ENCODE results near the gene LTN1. TPM values are rescaled to one million over a fixed set of nuclear protein-coding genes. Genes with fewer than 3 reads are reported as not detected.

Gene LTN1
- polyA plus RNA-seq, 1 of the 3 experiments (the other 2 are of a cell fraction): 3.2 TPM

DNA sequence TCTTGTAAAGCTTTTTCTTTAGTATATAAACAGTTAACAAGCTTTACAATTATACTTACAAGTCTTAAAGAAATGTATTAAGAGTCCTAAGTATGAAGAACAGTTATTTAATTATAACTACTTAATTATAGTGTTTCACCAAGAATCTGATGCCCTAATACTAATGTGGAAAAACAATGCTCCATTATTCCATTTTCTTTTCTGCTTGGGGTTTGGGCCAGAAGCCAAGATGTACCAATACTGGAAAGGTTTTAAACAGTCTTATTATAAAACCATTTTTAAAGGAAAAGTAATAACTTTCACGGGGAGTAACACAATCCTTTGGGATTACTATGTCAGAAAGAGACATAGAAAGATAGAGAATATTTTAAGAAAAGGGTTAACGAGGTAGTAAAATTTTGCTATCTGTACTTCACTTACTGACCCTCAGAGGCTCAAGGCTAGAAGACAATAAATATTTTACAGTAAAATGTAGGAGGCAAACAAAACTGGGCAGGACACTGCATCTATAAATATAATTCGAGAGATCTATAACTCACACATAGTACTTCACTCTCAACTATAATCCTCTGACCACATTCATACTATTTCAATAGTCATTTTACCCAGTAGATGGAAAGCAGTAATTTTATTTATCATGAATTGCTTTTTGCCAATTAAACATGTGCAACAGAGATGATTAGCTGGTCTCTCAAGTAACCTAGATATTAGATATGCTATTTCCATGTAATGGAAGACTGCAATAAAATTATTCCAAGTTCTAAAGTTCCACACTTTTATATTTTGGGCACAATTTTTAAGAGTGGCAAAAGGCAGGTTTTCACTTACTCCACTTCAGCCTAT, 63.9 kb downstream of the LTN1 start:
- Histone ChIP-seq H3K27me3 (ENCODE audit: insufficient read depth) (no peaks in the 10 kb centered on the region), H3K9me2 (no peaks in the 10 kb centered on the region), H3K4me3 (ENCODE audit: low read depth in 2 of 2, low read length in 1 of 2) (no peak overlapping the region), H3K27ac (ENCODE audit: low read depth in 2 of 2, low read length in 1 of 2) (no peak overlapping the region), H3K36me3 (replicated peaks in 1 of 2; ENCODE audit: control insufficient read depth in 1 of 2, insufficient read depth in 2 of 2, low read length in 1 of 2) (peaks cover 23 to 59% of the 10 kb centered on the region in 2 experiments), H3K9me3 (no peaks in the 10 kb centered on the region), H4K20me1 (ENCODE audit: insufficient read depth) (no peaks in the 10 kb centered on the region), H3K4me2 (no peak overlapping the region), H3K4me1 (ENCODE audit: control insufficient read depth in 1 of 2, insufficient read depth in 2 of 2, low read depth in 1 of 2, low read length in 1 of 2) (peaks cover 0 to 3% of the 10 kb centered on the region in 2 experiments; a peak in 1 of 4 replicates), H3K9ac (no peak overlapping the region), H3K79me2 (ENCODE audit: insufficient read depth) (no peaks in the 10 kb centered on the region), H2AFZ (ENCODE audit: low read depth) (no peak overlapping the region), H3F3A (replicated peaks; ENCODE audit: insufficient read depth) (peaks cover 4% of the 10 kb centered on the region)
- DNase-seq: no peak
- 84% methylated on average over 3 of the region's 3 CpGs for WGBS (ENCODE audit: low lambda C conversion rate)
- no peak for TF ChIP-seq ZBTB33 (IDR thresholded peaks at IDR 0.05; ENCODE audit: borderline replicate concordance, low read depth)
- no peak for TF ChIP-seq FOSL2 (IDR thresholded peaks at IDR 0.05; ENCODE audit: borderline replicate concordance, low read depth)
- no peak for TF ChIP-seq SIN3A (IDR thresholded peaks at IDR 0.05; ENCODE audit: borderline replicate concordance, low read depth, low read length)
- TF ChIP-seq FOXJ3 (CRISPR knock-in tag; IDR thresholded peaks at IDR 0.05): no peak
- no peak for TF ChIP-seq MEF2A (IDR thresholded peaks at IDR 0.05; ENCODE audit: borderline replicate concordance, low read depth)
- TF ChIP-seq EZH2phosphoT487 (IDR thresholded peaks at IDR 0.05; ENCODE audit: borderline replicate concordance, low read depth): no peak
- POLR2A ChIA-PET: no interaction called here
- CTCF ChIA-PET: interaction anchor here (0.6 to 1.7 kb wide), 5 partner anchors 11 to 184 kb away, joined by 3 to 7 read pairs (median 3); no protein-coding TSS in a partner anchor

GRCh38 chr21:28927130-28927529, 65.5 kb downstream of the LTN1 start:
- H3K27ac ChIP-seq (ENCODE audit: low read depth in 2 of 2, low read length in 1 of 2): no peak overlapping the region
- H3K9me2 ChIP-seq: no peaks in the 10 kb centered on the region
- H3K9me3 ChIP-seq: no peaks in the 10 kb centered on the region
- H3K4me3 ChIP-seq (ENCODE audit: low read depth in 2 of 2, low read length in 1 of 2): no peak overlapping the region
- H3K36me3 ChIP-seq (replicated peaks in 1 of 2; ENCODE audit: control insufficient read depth in 1 of 2, insufficient read depth in 2 of 2, low read length in 1 of 2): peaks cover 15 to 56% of the 10 kb centered on the region in 2 experiments
- no peak overlapping the region for H3K9ac ChIP-seq
- H4K20me1 ChIP-seq (ENCODE audit: insufficient read depth): no peaks in the 10 kb centered on the region
- DNase-seq: no peak
- no peak overlapping the region for H3K4me2 ChIP-seq
- peaks cover 0 to 14% of the 10 kb centered on the region in 2 experiments; a peak in 2 of 4 replicates for H3K4me1 ChIP-seq (ENCODE audit: control insufficient read depth in 1 of 2, insufficient read depth in 2 of 2, low read depth in 1 of 2, low read length in 1 of 2)
- H2AFZ ChIP-seq (ENCODE audit: low read depth): no peak overlapping the region
- CTCF ChIA-PET: interaction anchor here (1.7 kb wide), 1 partner anchor 182 kb away, joined by 7 read pairs; no protein-coding TSS in a partner anchor
- POLR2A ChIA-PET: no interaction called here
- H3F3A ChIP-seq (replicated peaks; ENCODE audit: insufficient read depth): peaks cover 4% of the 10 kb centered on the region
- TF ChIP-seq MEF2A (IDR thresholded peaks at IDR 0.05; ENCODE audit: borderline replicate concordance, low read depth) (no peak), GABPA (IDR thresholded peaks at IDR 0.05; ENCODE audit: low read depth) (no peak), GATA2 (CRISPR knock-in tag; IDR thresholded peaks at IDR 0.05) (no peak), SIN3A (IDR thresholded peaks at IDR 0.05; ENCODE audit: borderline replicate concordance, low read depth, low read length) (no peak), RFX5 (IDR thresholded peaks at IDR 0.05; ENCODE audit: low read length) (no peak), SMC3 (IDR thresholded peaks at IDR 0.05; ENCODE audit: low read depth, low read length) (no peak), RXRA (IDR thresholded peaks at IDR 0.05; ENCODE audit: borderline replicate concordance, low read depth) (no peak), FOXJ3 (CRISPR knock-in tag; IDR thresholded peaks at IDR 0.05) (no peak), RCOR1 (IDR thresholded peaks at IDR 0.05; ENCODE audit: low read length) (no peak)
- TF ChIP-seq, protein P1, sequence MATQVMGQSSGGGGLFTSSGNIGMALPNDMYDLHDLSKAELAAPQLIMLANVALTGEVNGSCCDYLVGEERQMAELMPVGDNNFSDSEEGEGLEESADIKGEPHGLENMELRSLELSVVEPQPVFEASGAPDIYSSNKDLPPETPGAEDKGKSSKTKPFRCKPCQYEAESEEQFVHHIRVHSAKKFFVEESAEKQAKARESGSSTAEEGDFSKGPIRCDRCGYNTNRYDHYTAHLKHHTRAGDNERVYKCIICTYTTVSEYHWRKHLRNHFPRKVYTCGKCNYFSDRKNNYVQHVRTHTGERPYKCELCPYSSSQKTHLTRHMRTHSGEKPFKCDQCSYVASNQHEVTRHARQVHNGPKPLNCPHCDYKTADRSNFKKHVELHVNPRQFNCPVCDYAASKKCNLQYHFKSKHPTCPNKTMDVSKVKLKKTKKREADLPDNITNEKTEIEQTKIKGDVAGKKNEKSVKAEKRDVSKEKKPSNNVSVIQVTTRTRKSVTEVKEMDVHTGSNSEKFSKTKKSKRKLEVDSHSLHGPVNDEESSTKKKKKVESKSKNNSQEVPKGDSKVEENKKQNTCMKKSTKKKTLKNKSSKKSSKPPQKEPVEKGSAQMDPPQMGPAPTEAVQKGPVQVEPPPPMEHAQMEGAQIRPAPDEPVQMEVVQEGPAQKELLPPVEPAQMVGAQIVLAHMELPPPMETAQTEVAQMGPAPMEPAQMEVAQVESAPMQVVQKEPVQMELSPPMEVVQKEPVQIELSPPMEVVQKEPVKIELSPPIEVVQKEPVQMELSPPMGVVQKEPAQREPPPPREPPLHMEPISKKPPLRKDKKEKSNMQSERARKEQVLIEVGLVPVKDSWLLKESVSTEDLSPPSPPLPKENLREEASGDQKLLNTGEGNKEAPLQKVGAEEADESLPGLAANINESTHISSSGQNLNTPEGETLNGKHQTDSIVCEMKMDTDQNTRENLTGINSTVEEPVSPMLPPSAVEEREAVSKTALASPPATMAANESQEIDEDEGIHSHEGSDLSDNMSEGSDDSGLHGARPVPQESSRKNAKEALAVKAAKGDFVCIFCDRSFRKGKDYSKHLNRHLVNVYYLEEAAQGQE (IDR thresholded peaks at IDR 0.05; ENCODE audit: low read depth, low read length): no peak
- TF ChIP-seq, protein P2, sequence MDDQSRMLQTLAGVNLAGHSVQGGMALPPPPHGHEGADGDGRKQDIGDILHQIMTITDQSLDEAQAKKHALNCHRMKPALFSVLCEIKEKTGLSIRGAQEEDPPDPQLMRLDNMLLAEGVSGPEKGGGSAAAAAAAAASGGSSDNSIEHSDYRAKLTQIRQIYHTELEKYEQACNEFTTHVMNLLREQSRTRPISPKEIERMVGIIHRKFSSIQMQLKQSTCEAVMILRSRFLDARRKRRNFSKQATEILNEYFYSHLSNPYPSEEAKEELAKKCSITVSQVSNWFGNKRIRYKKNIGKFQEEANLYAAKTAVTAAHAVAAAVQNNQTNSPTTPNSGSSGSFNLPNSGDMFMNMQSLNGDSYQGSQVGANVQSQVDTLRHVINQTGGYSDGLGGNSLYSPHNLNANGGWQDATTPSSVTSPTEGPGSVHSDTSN (IDR thresholded peaks at IDR 0.05): no peak
- TF ChIP-seq, protein P3, sequence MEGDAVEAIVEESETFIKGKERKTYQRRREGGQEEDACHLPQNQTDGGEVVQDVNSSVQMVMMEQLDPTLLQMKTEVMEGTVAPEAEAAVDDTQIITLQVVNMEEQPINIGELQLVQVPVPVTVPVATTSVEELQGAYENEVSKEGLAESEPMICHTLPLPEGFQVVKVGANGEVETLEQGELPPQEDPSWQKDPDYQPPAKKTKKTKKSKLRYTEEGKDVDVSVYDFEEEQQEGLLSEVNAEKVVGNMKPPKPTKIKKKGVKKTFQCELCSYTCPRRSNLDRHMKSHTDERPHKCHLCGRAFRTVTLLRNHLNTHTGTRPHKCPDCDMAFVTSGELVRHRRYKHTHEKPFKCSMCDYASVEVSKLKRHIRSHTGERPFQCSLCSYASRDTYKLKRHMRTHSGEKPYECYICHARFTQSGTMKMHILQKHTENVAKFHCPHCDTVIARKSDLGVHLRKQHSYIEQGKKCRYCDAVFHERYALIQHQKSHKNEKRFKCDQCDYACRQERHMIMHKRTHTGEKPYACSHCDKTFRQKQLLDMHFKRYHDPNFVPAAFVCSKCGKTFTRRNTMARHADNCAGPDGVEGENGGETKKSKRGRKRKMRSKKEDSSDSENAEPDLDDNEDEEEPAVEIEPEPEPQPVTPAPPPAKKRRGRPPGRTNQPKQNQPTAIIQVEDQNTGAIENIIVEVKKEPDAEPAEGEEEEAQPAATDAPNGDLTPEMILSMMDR (IDR thresholded peaks at IDR 0.05): no peak
- H3K79me2 ChIP-seq (ENCODE audit: insufficient read depth): no peaks in the 10 kb centered on the region
- WGBS (ENCODE audit: low lambda C conversion rate): 100% methylated on average over 1 of the region's 1 CpG
- H3K27me3 ChIP-seq (ENCODE audit: insufficient read depth): no peaks in the 10 kb centered on the region

Measured in SK-N-SH (cell line).